ENCODE results near the gene SSH3.
A peak's percentile ranks its signal among the peaks of the same experiment; 100 is the strongest.

SSH3 gene

DNA sequence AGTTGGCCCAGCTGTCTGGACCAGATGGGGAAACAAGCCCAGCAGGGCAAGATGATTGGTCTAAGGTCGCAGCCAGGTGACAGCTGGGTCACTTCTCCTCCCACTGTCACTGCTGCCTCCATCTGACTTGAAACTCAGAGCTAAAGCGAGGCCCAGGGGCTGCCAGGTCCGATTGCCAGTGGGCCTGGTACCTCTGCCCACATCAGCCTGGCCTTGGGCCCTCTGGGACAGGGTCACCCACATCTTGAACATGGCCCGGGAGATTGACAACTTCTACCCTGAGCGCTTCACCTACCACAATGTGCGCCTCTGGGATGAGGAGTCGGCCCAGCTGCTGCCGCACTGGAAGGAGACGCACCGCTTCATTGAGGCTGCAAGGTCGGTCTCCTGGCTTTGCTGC is 5.8 kb downstream of the SSH3 start:
- no peak overlapping the region for H3K4me3 ChIP-seq (ENCODE audit: low read depth, low read length)
- H3K27ac ChIP-seq (ENCODE audit: low read depth, low read length) = no peak overlapping the region
- H3K36me3 ChIP-seq (ENCODE audit: insufficient read depth, low read length) = no peaks in the 10 kb centered on the region
- no peaks in the 10 kb centered on the region for H3K27me3 ChIP-seq (ENCODE audit: insufficient read depth, low read length)
- H2AFZ ChIP-seq (ENCODE audit: low read length, unreplicated experiment) = no peak overlapping the region
- H3K79me2 ChIP-seq (ENCODE audit: control insufficient read depth, insufficient read depth, low read length, unreplicated experiment) = no peaks in the 10 kb centered on the region
- H3K4me1 ChIP-seq (ENCODE audit: control insufficient read depth, insufficient read depth, low read length, unreplicated experiment) = no peaks in the 10 kb centered on the region

- no peak overlapping the region for H3K4me3 ChIP-seq (ENCODE audit: low read depth, low read length)
- H3K79me2 ChIP-seq (ENCODE audit: control insufficient read depth, insufficient read depth, low read length, unreplicated experiment) = no peaks in the 10 kb centered on the region
- no peaks in the 10 kb centered on the region for H3K27me3 ChIP-seq (ENCODE audit: insufficient read depth, low read length)
- no peaks in the 10 kb centered on the region for H3K36me3 ChIP-seq (ENCODE audit: insufficient read depth, low read length)
- H3K27ac ChIP-seq (ENCODE audit: low read depth, low read length) = no peak overlapping the region
- no peak overlapping the region for H2AFZ ChIP-seq (ENCODE audit: low read length, unreplicated experiment)
- no peaks in the 10 kb centered on the region for H3K4me1 ChIP-seq (ENCODE audit: control insufficient read depth, insufficient read depth, low read length, unreplicated experiment)
Measured at GRCh38 chr11:67309661-67310061, 6.3 kb downstream of the SSH3 start.

GRCh38 chr11:67310246-67311050 is 7.1 kb downstream of the SSH3 start:
- no peaks in the 10 kb centered on the region for H3K36me3 ChIP-seq (ENCODE audit: insufficient read depth, low read length)
- H3K79me2 ChIP-seq (ENCODE audit: control insufficient read depth, insufficient read depth, low read length, unreplicated experiment) = no peaks in the 10 kb centered on the region
- no peak overlapping the region for H2AFZ ChIP-seq (ENCODE audit: low read length, unreplicated experiment)
- no peak overlapping the region for H3K4me3 ChIP-seq (ENCODE audit: low read depth, low read length)
- H3K4me1 ChIP-seq (ENCODE audit: control insufficient read depth, insufficient read depth, low read length, unreplicated experiment) = no peaks in the 10 kb centered on the region
- no peaks in the 10 kb centered on the region for H3K27me3 ChIP-seq (ENCODE audit: insufficient read depth, low read length)
- H3K27ac ChIP-seq (ENCODE audit: low read depth, low read length) = no peak overlapping the region

DNA sequence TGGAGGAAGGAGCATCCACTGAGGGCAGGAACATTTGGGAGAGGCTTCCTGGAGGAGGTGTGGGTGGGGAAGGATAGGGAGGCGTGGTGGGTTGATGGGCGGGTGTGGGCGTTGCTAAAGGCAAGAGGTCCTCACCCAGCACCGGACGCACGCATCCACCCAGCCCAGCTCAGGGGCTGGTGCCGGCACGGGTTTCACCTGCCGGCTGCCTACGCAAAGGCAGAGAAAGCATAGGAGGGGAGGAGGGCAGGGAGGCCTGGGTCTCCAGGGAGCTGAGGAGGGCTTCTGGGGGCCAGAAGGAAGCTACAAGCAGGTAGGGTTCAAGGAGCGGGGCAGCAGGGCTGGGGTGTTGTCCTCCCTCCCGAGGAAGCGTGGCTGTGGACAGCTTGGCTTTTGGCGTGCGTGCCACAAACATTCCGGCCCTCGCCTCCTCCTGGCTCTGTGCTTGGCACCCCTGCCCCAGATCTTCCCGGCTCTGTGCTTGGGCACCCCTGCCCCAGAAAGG is 7.8 kb downstream of the SSH3 start:
- no peak overlapping the region for H2AFZ ChIP-seq (ENCODE audit: low read length, unreplicated experiment)
- no peaks in the 10 kb centered on the region for H3K36me3 ChIP-seq (ENCODE audit: insufficient read depth, low read length)
- no peaks in the 10 kb centered on the region for H3K4me1 ChIP-seq (ENCODE audit: control insufficient read depth, insufficient read depth, low read length, unreplicated experiment)
- H3K4me3 ChIP-seq (ENCODE audit: low read depth, low read length) = no peak overlapping the region
- no peak overlapping the region for H3K27ac ChIP-seq (ENCODE audit: low read depth, low read length)
- no peaks in the 10 kb centered on the region for H3K27me3 ChIP-seq (ENCODE audit: insufficient read depth, low read length)
- H3K79me2 ChIP-seq (ENCODE audit: control insufficient read depth, insufficient read depth, low read length, unreplicated experiment) = no peaks in the 10 kb centered on the region

DNA sequence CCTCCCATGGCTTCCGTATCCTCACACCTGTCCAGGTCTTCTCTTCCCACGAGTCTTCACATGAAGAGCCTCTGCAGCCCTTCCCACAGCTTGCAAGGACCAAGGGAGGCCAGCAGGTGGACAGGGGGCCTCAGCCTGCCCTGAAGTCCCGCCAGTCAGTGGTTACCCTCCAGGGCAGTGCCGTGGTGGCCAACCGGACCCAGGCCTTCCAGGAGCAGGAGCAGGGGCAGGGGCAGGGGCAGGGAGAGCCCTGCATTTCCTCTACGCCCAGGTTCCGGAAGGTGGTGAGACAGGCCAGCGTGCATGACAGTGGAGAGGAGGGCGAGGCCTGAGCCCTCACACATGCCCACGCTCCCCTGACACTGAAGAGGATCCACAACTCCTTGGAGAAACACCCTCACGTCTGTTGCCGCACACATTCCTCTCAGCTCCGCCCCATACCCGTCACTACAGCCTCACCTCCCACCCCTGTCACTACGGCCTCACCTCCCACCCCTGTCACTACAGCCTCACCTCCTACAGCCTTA is 8.3 kb downstream of the SSH3 start:
- no peak overlapping the region for H3K4me3 ChIP-seq (ENCODE audit: low read depth, low read length)
- H3K36me3 ChIP-seq (ENCODE audit: insufficient read depth, low read length) = no peaks in the 10 kb centered on the region
- no peaks in the 10 kb centered on the region for H3K27me3 ChIP-seq (ENCODE audit: insufficient read depth, low read length)
- no peaks in the 10 kb centered on the region for H3K79me2 ChIP-seq (ENCODE audit: control insufficient read depth, insufficient read depth, low read length, unreplicated experiment)
- H3K4me1 ChIP-seq (ENCODE audit: control insufficient read depth, insufficient read depth, low read length, unreplicated experiment) = no peaks in the 10 kb centered on the region
- H2AFZ ChIP-seq (ENCODE audit: low read length, unreplicated experiment) = no peak overlapping the region
- no peak overlapping the region for H3K27ac ChIP-seq (ENCODE audit: low read depth, low read length)

DNA sequence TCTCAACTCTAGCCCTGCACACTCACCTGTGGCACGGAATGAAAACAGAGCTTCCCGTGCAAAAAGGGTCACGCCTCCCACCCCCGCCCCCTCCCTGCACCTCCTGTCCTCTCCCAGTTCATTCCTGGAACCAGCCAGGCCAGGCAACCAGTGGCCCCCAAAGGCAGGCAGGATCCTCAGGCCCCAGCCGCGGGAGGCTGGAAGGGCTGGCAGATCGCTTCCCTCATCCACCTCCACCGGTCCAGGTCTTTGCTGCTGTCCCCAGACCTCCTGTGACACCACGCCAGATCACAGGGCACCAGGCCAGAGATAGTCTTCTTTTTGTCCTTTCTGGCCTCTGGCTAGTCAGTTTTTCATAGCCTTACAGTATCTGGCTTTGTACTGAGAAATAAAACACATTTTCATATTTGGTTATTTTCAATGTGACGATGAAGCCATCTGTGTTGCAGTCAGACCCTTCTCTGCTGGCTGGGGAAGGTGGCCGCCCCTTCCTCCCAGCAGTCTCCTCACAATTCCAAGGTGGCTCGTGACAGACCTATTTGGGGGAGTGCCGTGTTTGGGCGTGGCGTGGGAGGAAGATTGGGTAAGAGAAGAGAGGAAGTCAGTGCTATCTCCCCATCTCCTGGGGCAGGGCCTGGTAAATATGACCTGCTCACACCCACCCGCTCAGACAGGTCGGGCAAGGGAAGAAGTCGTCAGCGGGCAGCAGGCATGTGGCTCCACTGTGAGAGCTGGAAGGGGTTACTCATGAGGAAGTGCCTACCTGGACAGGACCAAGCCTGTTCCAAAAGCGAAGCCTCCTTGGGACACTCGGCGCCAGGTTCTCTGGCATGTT is 9.1 kb downstream of the SSH3 start:
- Histone ChIP-seq H3K4me3 (ENCODE audit: low read depth, low read length) (no peak overlapping the region), H3K4me1 (ENCODE audit: control insufficient read depth, insufficient read depth, low read length, unreplicated experiment) (no peaks in the 10 kb centered on the region), H2AFZ (ENCODE audit: low read length, unreplicated experiment) (no peak overlapping the region), H3K27ac (ENCODE audit: low read depth, low read length) (no peak overlapping the region), H3K27me3 (ENCODE audit: insufficient read depth, low read length) (no peaks in the 10 kb centered on the region), H3K79me2 (ENCODE audit: control insufficient read depth, insufficient read depth, low read length, unreplicated experiment) (no peaks in the 10 kb centered on the region), H3K36me3 (ENCODE audit: insufficient read depth, low read length) (no peaks in the 10 kb centered on the region)

DNA sequence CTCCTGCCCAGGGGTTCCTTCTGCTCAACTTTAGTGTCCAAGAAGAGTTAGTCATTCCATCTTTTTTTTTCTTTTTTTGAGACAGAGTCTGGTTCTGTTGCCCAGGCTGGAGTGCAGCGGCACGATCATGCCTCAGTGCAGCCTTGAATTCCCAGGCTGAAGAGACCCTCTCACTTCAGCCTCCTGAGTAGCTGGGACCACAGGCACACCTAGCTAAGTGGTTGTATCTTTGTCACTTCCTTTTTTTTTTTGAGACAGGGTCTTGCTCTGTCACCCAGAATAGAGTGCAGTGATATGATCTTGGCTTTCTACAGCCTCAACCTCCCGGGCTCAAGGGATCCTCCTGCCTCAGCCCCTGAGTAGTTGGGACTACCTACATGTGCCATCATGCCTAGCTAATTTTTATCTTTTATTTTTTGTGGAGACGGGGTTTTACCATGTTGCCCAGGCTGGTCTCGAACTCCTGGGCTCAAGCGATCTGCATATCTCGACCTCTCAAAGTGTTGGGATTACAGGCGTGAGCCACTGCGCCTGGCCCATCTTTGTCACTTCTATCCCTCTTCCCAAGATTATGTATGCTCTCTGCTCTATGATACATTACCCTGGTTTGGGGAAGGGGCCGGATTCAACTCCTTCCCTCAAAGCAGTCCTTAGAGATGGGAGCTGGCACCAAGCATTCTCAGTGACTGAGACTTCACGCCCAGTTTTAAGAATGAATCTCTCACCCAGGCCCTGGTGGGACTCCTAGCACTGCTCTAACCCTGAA is 10.0 kb downstream of the SSH3 start:
- no peaks in the 10 kb centered on the region for H3K27me3 ChIP-seq (ENCODE audit: insufficient read depth, low read length)
- no peak overlapping the region for H3K27ac ChIP-seq (ENCODE audit: low read depth, low read length)

GRCh38 chr11:67314218-67314617 is 10.9 kb downstream of the SSH3 start:
- no peaks in the 10 kb centered on the region for H3K4me1 ChIP-seq (ENCODE audit: control insufficient read depth, insufficient read depth, low read length, unreplicated experiment)
- H3K27ac ChIP-seq (ENCODE audit: low read depth, low read length) = no peak overlapping the region
- no peaks in the 10 kb centered on the region for H3K79me2 ChIP-seq (ENCODE audit: control insufficient read depth, insufficient read depth, low read length, unreplicated experiment)
- H3K36me3 ChIP-seq (ENCODE audit: insufficient read depth, low read length) = no peaks in the 10 kb centered on the region
- no peak overlapping the region for H3K4me3 ChIP-seq (ENCODE audit: low read depth, low read length)
- no peak overlapping the region for H2AFZ ChIP-seq (ENCODE audit: low read length, unreplicated experiment)
- H3K27me3 ChIP-seq (ENCODE audit: insufficient read depth, low read length) = no peaks in the 10 kb centered on the region

More for the DNA sequence above, 10.0 kb downstream of the SSH3 start:
- H3K79me2 ChIP-seq (ENCODE audit: control insufficient read depth, insufficient read depth, low read length, unreplicated experiment) = no peaks in the 10 kb centered on the region
- no peak overlapping the region for H2AFZ ChIP-seq (ENCODE audit: low read length, unreplicated experiment)
- H3K4me1 ChIP-seq (ENCODE audit: control insufficient read depth, insufficient read depth, low read length, unreplicated experiment) = no peaks in the 10 kb centered on the region
- no peaks in the 10 kb centered on the region for H3K36me3 ChIP-seq (ENCODE audit: insufficient read depth, low read length)
- no peak overlapping the region for H3K4me3 ChIP-seq (ENCODE audit: low read depth, low read length)

DNA sequence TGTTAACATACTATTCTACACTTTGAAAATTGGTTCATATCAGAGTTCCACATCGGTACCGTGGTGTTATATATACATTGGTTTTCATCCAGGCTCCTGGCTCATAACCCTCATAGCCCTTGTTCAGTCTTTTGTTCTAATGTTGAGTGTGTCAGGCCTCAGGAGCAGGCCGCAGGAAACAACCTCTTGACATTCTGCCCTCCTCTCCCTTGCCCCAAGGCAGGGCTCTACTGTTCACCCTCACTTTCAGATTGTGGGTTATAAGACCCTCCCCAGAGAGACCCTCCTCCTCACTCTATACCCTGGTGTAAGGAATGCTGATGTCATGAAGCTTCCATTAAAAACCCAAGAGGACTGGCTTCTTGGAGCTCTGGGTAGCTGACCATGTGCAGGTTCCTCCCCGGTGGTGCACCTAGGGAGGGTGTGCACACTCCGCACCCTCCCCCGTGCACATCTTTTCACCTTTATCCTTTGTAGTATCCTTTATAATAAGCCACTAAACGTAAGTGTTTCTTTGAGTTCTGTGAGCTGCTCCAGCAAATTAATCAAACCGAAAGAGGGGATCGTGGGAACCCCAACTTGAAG is 12.1 kb downstream of the SSH3 start:
- no peaks in the 10 kb centered on the region for H3K36me3 ChIP-seq (ENCODE audit: insufficient read depth, low read length)
- H3K4me1 ChIP-seq (ENCODE audit: control insufficient read depth, insufficient read depth, low read length, unreplicated experiment) = no peaks in the 10 kb centered on the region
- no peak overlapping the region for H3K27ac ChIP-seq (ENCODE audit: low read depth, low read length)
- no peaks in the 10 kb centered on the region for H3K79me2 ChIP-seq (ENCODE audit: control insufficient read depth, insufficient read depth, low read length, unreplicated experiment)
- H2AFZ ChIP-seq (ENCODE audit: low read length, unreplicated experiment) = no peak overlapping the region
- H3K4me3 ChIP-seq (ENCODE audit: low read depth, low read length) = no peak overlapping the region
- H3K27me3 ChIP-seq (ENCODE audit: insufficient read depth, low read length) = no peaks in the 10 kb centered on the region

- H3K36me3 ChIP-seq (ENCODE audit: insufficient read depth, low read length) = no peaks in the 10 kb centered on the region
- peak overlapping the region; percentile 98 for H2AFZ ChIP-seq (ENCODE audit: low read length, unreplicated experiment)
- no peaks in the 10 kb centered on the region for H3K79me2 ChIP-seq (ENCODE audit: control insufficient read depth, insufficient read depth, low read length, unreplicated experiment)
- H3K27ac ChIP-seq (ENCODE audit: low read depth, low read length) = peak overlapping the region; percentile 61
- H3K27me3 ChIP-seq (ENCODE audit: insufficient read depth, low read length) = no peaks in the 10 kb centered on the region
- H3K4me3 ChIP-seq (ENCODE audit: low read depth, low read length) = peak overlapping the region; percentile 80
- H3K4me1 ChIP-seq (ENCODE audit: control insufficient read depth, insufficient read depth, low read length, unreplicated experiment) = no peaks in the 10 kb centered on the region
Measured at GRCh38 chr11:67316882-67317204, 13.5 kb downstream of the SSH3 start.
